T follicular helper cell (primary cell): ENCODE measurements around the gene CNIH2.
A peak's percentile ranks its signal among the peaks of the same experiment; 100 is the strongest.
"Not testable (repeated sequence)": the region's sequence is repeated elsewhere in the genome, so short reads cannot be mapped to it uniquely, and the experiment has no call there.

Experiments used
- DNase-seq: peaks from one replicate; pipeline ENCODE4 v3.0.0-alpha.2; 2020; ENCODE audit warnings: low read depth

The CNIH2 gene

GRCh38 chr11:66291303-66291705 is 13.3 kb downstream of the CNIH2 start:
- DNase-seq, result no peak

- no peak for DNase-seq
Observed at GRCh38 chr11:66291706-66292542, 13.9 kb downstream of the CNIH2 start, which contains the start of gene TMEM151A. TMEM151A (plus strand) TSS chr11:66291894; CDS start chr11:66292014, 120 bp downstream.

- no peak for DNase-seq
Observed at GRCh38 chr11:66292543-66293332, 14.8 kb downstream of the CNIH2 start.

GRCh38 chr11:66293352-66293751 is 15.4 kb downstream of the CNIH2 start:
- no peak for DNase-seq

- DNase-seq, result no peak
Observed at GRCh38 chr11:66293777-66294625, 16.0 kb downstream of the CNIH2 start.

GRCh38 chr11:66294626-66295620 is 16.9 kb downstream of the CNIH2 start:
- no peak for DNase-seq

GRCh38 chr11:66297610-66298009 is 19.6 kb downstream of the CNIH2 start:
- DNase-seq, result no peak

- DNase-seq, result no peak
Observed at GRCh38 chr11:66299186-66299585, 21.2 kb downstream of the CNIH2 start.

- DNase-seq, result no peak
Observed at GRCh38 chr11:66302656-66303055, 24.7 kb downstream of the CNIH2 start.

- DNase-seq, result no peak
Observed at GRCh38 chr11:66309475-66309874, 31.5 kb downstream of the CNIH2 start.

GRCh38 chr11:66310324-66310723 is 32.3 kb downstream of the CNIH2 start:
- DNase-seq, result no peak

GRCh38 chr11:66310803-66311440 is 32.9 kb downstream of the CNIH2 start:
- not testable (repeated sequence) for DNase-seq

- no peak for DNase-seq
Observed at GRCh38 chr11:66311470-66311964, 33.5 kb downstream of the CNIH2 start.

GRCh38 chr11:66311965-66312548 is 34.1 kb downstream of the CNIH2 start:
- peak; percentile 97 for DNase-seq

- peak; percentile 99 for DNase-seq
Observed at GRCh38 chr11:66312549-66313320, 34.8 kb downstream of the CNIH2 start.

- DNase-seq, result no peak
Observed at GRCh38 chr11:66313321-66314185, 35.6 kb downstream of the CNIH2 start.

- DNase-seq, result no peak
Observed at GRCh38 chr11:66314186-66314501, 36.2 kb downstream of the CNIH2 start.
